ENCODE data around the gene KIF27.
"Not testable (repeated sequence)": the region's sequence is repeated elsewhere in the genome, so short reads cannot be mapped to it uniquely, and the experiment has no call there.

KIF27 gene

DNA sequence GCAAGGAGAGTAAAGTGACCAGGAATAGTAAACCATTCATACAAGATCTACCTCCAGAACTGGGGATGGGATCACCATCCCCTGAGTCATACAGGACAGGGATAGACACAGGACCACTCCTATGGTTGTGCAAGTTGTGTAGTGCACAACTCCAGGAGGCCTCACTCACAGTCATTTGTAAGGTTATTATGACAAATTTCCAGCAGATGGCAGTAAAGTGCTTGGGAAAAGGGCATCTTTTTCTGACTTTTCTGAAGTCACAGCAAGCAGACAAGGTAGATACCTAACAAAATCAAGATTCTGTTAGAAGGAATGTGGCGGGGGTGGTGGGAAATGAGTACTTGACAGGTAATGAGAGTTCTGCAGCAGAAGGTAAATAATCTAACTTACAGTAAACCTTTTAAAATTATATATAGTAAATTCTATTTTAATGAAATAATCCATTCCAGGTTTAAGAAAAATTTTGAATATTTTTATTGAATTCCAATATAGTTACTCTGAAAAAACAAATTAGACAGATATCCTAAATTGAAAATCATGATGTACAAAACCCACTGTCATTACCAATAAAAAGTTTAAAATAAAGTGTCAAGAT, 16.7 kb upstream of the KIF27 start:
- TF ChIP-seq GATA3 (IDR thresholded peaks at IDR 0.05; ENCODE audit: low read depth, low read length): no peak
- TF ChIP-seq GATA2 (IDR thresholded peaks at IDR 0.05; ENCODE audit: low read depth, low read length): no peak

DNA sequence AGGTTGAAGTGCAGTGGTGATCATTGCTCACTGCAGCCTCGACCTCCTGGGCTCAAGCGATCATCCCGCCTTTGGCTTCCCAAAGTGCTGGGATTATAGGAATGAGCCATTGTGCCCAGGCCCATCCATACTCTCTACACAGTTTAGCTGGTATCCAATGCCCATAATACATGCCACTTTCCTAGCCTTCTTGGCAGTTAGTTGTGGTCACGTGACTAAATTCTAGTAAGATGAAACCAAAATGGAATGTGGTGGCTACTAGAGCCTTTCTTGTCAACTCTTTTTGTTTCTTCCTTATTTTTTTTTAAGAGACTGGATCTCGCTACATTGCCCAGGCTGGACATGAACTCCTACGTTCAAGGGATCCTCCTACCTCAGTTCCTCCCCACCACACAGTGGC, 15.3 kb upstream of the KIF27 start:
- TF ChIP-seq GATA2 (IDR thresholded peaks at IDR 0.05; ENCODE audit: low read depth, low read length): no peak
- TF ChIP-seq GATA3 (IDR thresholded peaks at IDR 0.05; ENCODE audit: low read depth, low read length): no peak

DNA sequence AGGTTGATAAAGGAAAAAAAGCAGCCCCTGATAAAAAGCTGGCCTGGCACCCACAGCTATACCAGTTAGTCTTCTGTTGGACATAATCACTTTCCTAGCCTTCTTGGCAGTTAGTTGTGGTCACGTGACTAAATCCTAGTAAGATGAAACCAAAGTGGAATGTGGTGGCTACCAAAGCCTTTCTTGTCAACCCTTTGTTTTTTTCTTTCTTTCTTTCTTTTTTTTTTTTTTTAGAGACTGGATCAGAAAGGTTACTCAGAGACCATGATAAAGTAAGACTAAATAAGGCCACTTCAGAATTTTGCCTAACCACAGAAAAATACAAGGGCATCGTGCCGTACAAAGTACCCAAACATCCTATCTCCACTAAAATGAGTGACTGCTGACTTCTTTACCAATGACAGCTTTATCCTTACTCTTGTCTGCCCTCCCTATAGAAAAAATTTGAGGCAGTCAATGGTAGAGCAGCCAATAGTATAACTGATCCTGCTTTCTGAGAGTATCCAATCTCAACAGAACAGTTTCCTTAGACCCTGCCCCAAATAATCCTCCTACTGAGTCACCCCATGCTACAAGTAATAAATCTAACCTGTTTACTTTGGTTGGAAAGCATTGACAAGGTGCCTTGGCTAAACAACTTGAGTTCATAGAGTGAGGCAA, 14.2 kb upstream of the KIF27 start:
- no peak for TF ChIP-seq GATA2 (IDR thresholded peaks at IDR 0.05; ENCODE audit: low read depth, low read length)
- TF ChIP-seq GATA3 (IDR thresholded peaks at IDR 0.05; ENCODE audit: low read depth, low read length): no peak

DNA sequence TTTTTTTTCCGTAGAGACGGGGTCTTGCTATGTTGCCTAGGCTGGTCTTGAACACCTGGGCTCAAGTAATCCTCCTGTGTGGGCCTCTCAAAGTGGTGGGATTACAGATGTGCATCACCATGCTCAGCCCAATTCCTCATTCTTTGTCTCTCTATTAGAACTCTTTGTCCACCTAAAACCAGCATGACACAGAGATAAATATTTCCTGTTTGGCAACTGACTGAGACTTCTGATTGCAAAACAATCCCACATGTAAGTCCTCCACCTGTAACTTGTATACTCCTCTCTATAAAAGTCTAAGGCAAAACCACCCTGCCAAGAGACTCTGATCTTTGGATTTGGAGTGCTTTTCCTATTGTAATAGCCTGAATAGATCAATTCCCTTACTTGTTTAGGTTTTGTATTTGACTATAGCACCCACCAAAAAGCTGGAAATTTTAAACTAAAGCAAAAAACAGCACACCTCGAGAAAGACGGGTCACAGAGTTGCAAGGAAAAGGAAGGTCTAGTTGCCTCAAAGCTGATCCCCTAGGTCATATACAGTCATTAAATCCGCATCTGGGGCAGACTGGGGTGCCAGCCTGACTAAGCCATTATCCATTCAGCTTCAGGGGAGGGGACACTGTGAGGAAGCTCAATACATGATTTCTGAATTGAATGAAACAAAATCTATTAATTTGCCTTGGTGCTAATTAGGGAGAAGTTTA, 13.5 kb upstream of the KIF27 start:
- TF ChIP-seq GATA3 (IDR thresholded peaks at IDR 0.05; ENCODE audit: low read depth, low read length) (no peak), GATA2 (IDR thresholded peaks at IDR 0.05; ENCODE audit: low read depth, low read length) (no peak)

DNA sequence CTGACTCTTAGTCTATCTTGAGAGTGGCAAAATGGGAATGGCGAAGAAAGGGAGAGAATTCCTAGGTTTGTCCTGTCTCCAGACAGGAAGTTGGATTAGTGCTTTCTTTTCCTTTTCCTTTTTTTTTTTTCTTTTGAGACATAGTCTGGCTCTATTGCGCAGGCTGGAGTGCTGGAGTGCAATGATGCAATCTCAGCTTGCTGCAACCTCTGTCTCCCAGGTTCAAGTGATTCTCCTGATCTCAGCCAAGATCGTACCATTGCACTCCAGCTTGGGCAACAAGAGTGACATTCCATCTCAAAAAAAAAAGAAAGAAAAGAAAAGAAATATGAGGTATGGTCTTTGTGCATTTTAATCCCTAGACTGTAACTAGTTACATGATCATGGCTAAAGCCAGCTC, 12.6 kb upstream of the KIF27 start:
- TF ChIP-seq GATA2 (IDR thresholded peaks at IDR 0.05; ENCODE audit: low read depth, low read length): no peak
- TF ChIP-seq GATA3 (IDR thresholded peaks at IDR 0.05; ENCODE audit: low read depth, low read length): no peak

DNA sequence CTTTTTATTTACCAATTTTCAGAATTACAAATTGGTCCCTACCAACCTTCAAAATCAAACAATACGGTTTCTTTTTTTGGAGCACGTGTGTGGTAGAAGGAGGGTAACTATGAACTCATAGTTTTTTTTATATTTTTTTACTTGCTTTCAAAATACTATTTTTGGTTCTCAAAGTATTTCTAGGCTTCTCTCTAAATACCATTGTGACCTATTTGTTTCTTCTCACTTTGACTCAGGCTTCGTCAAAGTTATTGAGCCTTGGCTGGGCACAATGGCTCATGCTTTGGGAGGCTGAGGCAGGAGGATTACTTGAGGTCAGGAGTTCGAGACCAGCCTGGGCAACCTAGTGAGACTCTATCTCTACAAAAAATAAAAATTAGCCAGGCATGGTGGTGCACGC, 11.6 kb upstream of the KIF27 start:
- TF ChIP-seq GATA3 (IDR thresholded peaks at IDR 0.05; ENCODE audit: low read depth, low read length) (no peak), GATA2 (IDR thresholded peaks at IDR 0.05; ENCODE audit: low read depth, low read length) (no peak)

DNA sequence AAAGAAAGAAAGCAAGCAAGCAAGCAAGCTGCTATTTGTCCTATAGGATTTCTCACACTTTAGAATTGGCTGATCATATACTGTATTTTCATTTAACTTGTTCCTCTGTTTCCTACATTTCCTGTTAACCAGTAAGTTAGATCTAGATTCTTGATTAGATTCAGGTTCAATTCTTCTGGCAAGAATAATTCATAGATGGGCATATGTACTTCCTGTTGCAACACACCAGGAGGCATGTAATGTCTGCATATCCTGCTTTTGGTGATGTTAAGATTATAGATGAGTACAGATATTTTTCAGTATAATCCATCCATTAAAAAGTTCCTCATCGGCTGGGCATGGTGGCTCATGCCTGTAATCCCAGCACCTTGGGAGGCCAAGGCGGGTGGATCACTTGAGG, 10.8 kb upstream of the KIF27 start:
- TF ChIP-seq GATA2 (IDR thresholded peaks at IDR 0.05; ENCODE audit: low read depth, low read length): no peak
- TF ChIP-seq GATA3 (IDR thresholded peaks at IDR 0.05; ENCODE audit: low read depth, low read length): no peak

DNA sequence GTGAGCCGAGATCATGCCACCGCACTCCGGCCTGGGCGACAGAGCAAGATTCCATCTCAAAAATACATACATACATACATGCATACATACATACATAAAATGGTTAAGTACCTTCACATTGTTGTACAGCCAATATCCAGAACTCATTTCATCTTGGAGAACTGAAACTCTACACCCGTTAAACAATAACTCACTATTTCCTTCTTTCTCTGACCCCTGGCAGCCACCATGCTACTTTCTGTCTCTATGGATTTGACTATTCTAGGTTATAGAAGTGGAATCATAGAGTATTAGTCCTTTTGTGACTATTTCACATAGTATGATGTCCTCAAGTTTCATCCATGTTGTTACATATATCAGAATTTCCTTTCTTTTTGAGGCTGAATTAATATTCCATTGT, 9.6 kb upstream of the KIF27 start:
- TF ChIP-seq GATA2 (IDR thresholded peaks at IDR 0.05; ENCODE audit: low read depth, low read length) (no peak), GATA3 (IDR thresholded peaks at IDR 0.05; ENCODE audit: low read depth, low read length) (no peak)

DNA sequence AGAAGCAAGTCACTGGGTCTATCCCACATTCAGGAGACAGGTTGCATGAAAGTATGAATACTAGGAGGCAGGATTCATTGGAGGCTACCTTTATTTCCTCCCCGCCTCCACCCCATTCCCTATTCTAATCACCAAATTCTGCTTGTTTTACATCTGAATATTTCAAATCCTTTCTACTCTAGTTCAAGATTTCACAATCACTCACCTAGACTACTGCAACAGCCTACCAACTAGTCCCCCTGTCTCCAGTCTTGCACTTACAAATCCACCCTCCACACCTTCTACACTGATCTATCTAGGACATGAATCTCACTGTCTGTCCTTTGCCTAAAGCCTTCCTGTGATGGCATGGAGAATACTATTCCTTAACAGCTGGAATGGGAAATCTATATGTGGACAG, 6.4 kb upstream of the KIF27 start:
- TF ChIP-seq GATA3 (IDR thresholded peaks at IDR 0.05; ENCODE audit: low read depth, low read length) (no peak), GATA2 (IDR thresholded peaks at IDR 0.05; ENCODE audit: low read depth, low read length) (no peak)

DNA sequence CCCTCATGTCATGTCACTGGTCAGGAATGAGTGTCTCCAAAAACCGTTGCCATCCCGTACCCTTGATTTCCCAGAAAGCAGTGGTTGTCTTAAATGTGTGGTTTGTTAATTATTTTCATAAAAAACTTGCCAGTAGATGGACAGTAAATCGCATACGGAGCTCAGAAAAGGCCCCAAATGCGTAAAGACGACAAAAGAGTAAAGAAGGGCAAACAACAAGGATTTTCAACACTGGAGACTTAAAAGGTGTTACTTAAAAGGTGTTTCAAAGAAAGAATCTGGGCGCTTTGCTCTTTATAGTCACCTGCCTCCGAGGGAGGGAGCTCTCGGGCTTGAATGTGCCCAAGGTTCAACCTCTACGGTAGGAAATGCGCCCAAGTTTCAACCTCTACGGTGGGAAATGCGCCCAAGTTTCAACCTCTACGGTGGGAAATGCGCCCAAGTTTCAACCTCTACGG, 734 bp downstream of the KIF27 start:
- TF ChIP-seq GATA3 (IDR thresholded peaks at IDR 0.05; ENCODE audit: low read depth, low read length) (no peak), GATA2 (IDR thresholded peaks at IDR 0.05; ENCODE audit: low read depth, low read length) (no peak)

DNA sequence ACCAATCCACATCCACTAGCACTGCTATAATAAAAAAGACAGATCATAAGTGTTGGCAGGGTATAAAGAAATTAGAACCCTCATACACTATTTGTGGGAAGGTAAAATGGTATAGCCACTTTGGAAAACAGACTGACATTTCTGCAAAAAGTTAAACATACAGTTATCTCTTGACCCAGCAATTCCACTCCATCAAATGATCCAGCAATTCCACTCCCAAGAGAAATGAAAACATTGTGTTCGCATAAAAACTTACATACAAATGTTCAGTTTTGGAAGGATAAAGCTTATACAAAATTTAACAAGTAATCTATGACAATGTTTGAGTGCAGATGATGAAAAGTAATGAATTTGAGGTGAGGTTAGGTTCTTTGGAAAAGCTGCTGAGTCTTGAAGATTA, 2.1 kb downstream of the KIF27 start:
- TF ChIP-seq GATA3 (IDR thresholded peaks at IDR 0.05; ENCODE audit: low read depth, low read length) (no peak), GATA2 (IDR thresholded peaks at IDR 0.05; ENCODE audit: low read depth, low read length) (no peak)

DNA sequence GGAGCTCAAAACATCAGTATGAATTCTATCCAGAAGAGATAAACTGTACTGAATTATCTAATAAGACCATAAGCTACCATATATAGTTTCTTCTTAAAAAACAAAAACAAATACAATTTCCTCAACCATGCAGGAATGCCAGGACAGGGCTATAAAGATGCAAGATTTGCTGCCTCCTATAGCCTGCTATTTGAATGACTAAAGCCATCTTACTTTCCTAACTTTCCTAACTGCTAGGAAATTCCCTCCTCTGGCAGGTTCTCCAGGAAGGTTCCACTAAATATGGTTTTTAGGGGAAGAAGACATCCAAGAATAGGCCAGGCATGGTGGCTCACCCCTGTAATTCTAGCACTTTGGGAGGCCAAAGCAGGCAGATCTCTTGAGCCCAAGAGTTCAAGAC, 15.1 kb downstream of the KIF27 start:
- no peak for TF ChIP-seq GATA2 (IDR thresholded peaks at IDR 0.05; ENCODE audit: low read depth, low read length)
- TF ChIP-seq GATA3 (IDR thresholded peaks at IDR 0.05; ENCODE audit: low read depth, low read length): no peak

DNA sequence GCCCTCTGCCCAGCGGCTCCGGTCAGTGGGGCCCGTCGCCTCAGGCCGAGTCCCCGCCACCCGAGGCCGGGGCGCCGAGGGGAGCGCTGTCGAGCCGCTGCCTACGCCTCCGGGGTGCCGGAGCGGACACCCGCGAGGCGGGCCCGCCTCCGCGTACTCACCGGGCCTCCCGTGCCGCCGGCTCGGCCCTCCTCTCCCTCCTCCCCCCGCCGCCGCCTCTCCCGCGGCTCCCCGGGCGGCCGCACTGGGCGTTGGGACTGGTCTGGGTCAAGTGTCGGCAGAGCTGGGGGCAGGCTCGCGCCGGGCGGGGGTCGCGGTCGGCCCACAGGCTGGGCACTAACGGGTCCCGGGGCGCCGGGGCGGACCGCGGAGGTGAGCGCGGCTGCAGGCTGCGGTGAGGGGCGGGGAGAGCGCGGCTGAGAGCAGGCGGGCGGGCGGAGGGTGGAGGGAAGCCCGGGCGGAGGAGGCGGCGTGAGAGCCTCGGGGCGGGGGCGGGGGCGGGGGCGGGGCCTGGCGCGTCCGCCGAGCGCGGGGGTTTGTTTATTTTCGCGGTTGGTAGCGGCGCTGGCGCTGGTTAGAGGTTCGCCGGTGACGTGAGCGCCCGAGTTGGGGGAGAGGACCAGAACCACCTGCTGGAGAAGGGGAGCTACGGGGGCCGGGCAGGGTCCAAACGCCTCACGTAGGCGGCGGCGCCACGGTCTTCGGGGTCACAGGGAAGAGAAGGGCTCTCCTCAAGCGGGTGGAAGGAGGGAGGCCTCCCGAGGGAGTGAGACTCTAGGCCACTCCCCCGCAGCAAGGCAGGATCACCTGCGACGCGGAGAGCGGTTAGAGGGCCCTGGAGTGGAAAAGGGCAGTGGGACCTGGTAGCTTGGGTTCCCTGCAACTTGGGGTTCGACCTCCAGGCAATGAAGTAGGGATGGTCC, 103.6 kb downstream of the KIF27 start, which contains the start of gene GKAP1:
GKAP1 (minus strand) TSS at position 414 of the 923 bp plus-strand sequence. CDS start 11,252 bp downstream, outside the sequence.
- not testable (repeated sequence) for TF ChIP-seq GATA2, GATA3 (IDR thresholded peaks at IDR 0.05; ENCODE audit: low read depth, low read length)
